GM12801 (cell line): ENCODE measurements around the gene FUT9.

Experiments
- TF ChIP-seq, protein P1 (sequence below): IDR thresholded peaks from one replicate; pipeline ENCODE4 v1.5.1; 2011; ENCODE audit warnings: control low read depth; ENCODE audit not compliant: insufficient read length; ENCODE audit errors: extremely low read depth

FUT9 gene

GRCh38 chr6:96171112-96171511 lies 155.3 kb downstream of the FUT9 start:
- TF ChIP-seq, protein P1, sequence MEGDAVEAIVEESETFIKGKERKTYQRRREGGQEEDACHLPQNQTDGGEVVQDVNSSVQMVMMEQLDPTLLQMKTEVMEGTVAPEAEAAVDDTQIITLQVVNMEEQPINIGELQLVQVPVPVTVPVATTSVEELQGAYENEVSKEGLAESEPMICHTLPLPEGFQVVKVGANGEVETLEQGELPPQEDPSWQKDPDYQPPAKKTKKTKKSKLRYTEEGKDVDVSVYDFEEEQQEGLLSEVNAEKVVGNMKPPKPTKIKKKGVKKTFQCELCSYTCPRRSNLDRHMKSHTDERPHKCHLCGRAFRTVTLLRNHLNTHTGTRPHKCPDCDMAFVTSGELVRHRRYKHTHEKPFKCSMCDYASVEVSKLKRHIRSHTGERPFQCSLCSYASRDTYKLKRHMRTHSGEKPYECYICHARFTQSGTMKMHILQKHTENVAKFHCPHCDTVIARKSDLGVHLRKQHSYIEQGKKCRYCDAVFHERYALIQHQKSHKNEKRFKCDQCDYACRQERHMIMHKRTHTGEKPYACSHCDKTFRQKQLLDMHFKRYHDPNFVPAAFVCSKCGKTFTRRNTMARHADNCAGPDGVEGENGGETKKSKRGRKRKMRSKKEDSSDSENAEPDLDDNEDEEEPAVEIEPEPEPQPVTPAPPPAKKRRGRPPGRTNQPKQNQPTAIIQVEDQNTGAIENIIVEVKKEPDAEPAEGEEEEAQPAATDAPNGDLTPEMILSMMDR: no peak

DNA sequence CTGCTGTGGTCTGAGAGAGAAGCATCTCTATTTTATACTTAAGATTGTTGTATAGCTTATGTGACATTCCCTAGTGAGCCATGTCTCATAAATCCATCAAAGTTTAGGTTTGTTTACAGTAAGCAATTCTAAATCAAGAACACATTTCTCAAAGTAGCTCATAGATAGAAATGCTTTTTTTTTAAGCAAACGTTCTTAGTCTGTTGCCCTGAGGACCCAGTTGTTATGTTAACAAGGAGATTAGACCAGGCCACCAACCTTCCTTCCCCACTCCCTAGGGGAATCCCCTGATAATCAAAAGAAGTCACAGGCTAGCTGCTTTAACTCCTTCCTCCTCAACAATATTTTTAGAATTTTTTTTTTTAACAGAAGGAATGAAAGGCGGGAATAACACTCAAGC lies 169.0 kb downstream of the FUT9 start:
- TF ChIP-seq, protein P1: no peak

DNA sequence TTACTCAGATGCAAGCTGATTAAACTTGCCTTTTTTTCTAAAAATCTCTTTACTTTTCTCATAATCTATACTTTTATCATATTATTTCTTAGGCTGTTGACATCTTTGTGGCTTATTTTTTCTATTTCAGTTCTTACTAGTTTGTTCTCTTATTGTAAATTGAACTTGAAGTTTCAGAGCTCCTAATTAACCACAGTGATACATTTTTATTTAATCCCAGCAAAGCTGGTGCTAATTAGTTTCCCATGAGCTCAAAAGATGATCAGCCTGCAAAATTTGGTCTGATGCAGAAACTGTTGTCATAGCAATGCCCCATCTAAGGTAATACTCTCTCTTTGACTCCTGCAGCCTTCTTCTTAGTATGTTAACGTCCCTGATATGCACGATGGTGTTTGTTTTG lies 170.3 kb downstream of the FUT9 start:
- TF ChIP-seq, protein P1: no peak

GRCh38 chr6:96186516-96187195 lies 170.9 kb downstream of the FUT9 start:
- TF ChIP-seq, protein P1: no peak

DNA sequence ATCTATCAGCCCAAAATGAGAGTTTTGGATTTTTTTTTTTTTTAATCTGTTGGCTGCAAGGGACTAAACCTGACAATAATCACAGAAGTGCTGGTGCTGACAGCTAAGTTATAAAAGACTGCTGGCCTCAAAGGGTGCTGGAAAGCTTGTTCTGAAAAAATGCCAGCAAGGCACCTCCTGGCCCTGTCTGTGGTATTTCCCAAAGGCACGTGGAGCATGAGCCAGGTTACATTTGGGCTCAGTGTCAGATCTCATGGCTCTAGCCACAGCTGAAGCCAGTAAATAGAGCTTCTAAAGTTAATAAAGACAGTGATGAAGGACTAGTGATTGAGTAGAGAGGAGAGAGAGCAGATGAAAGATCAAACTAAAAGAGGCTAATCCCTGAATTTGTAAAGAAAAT lies 178.9 kb downstream of the FUT9 start:
- TF ChIP-seq, protein P1: no peak

DNA sequence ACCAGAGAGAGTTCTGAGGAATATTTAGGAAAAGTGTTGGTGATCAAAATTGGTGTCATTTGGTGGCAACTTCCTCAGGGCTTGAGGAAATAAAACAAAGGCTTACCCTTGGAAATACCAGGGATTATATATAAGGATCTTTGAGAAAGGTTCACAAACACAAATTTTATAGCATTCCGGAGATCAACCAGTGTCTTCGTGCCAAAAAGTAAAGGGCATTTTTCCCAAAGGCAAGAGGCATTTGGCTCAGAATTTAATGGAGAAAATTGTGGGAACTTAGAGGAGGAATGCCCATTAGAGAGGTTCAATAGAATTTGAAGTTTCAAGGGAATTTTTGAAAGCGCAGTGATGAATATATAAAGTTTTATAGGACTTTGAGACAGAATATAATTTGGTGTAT lies 179.5 kb downstream of the FUT9 start:
- TF ChIP-seq, protein P1: no peak

GRCh38 chr6:96196633-96197032 lies 180.9 kb downstream of the FUT9 start:
- TF ChIP-seq, protein P1: no peak
